HG03378 (cell line): ENCODE results near the gene MBLAC1.

ENCODE experiments used
- ATAC-seq: cut with Tn5 transposase; IDR thresholded peaks from one replicate; pipeline ENCODE4 v1.9.1; 2021; ENCODE audit warnings: mild to moderate bottlenecking, moderate library complexity; ENCODE audit not compliant: unreplicated experiment

MBLAC1 gene

GRCh38 chr7:100152937-100153666, 26.3 kb downstream of the MBLAC1 start:
- ATAC-seq: no peak

GRCh38 chr7:100153708-100154535, 27.2 kb downstream of the MBLAC1 start:
- no peak for ATAC-seq

GRCh38 chr7:100154651-100155491, 28.1 kb downstream of the MBLAC1 start:
- no peak for ATAC-seq

- no peak for ATAC-seq
These were observed 29.0 kb downstream of the MBLAC1 start for GRCh38 chr7:100155553-100156317.

GRCh38 chr7:100156331-100157068, 29.7 kb downstream of the MBLAC1 start:
- no peak for ATAC-seq

- ATAC-seq: no peak
These were observed 30.2 kb downstream of the MBLAC1 start for GRCh38 chr7:100157069-100157333.

- no peak for ATAC-seq
These were observed 30.8 kb downstream of the MBLAC1 start for GRCh38 chr7:100157334-100158228.

GRCh38 chr7:100158229-100159098, 31.7 kb downstream of the MBLAC1 start, which contains the start of gene TRAPPC14:
TRAPPC14 (minus strand) TSS chr7:100158723; CDS start chr7:100158499, 224 bp downstream.
- ATAC-seq: peak; percentile 49

- ATAC-seq: no peak
These were observed 32.4 kb downstream of the MBLAC1 start for GRCh38 chr7:100159099-100159623.

- ATAC-seq: no peak
These were observed 33.3 kb downstream of the MBLAC1 start for GRCh38 chr7:100160067-100160466.

- no peak for ATAC-seq
These were observed 36.3 kb downstream of the MBLAC1 start for GRCh38 chr7:100163006-100163531.

- ATAC-seq: no peak
These were observed 37.1 kb downstream of the MBLAC1 start for GRCh38 chr7:100163871-100164270.

GRCh38 chr7:100166317-100166940, 39.7 kb downstream of the MBLAC1 start:
- no peak for ATAC-seq

- ATAC-seq: no peak
These were observed 40.5 kb downstream of the MBLAC1 start for GRCh38 chr7:100166970-100167911.

- no peak for ATAC-seq
These were observed 41.2 kb downstream of the MBLAC1 start for GRCh38 chr7:100167912-100168323.
